Esophagus squamous epithelium (tissue), 5 donors: ENCODE results near the gene GZMA. TPM values are rescaled to one million over a fixed set of nuclear protein-coding genes. Genes with fewer than 3 reads are reported as not detected.

Experiments
- DNase-seq: peaks from one replicate; lab custom pipeline; 2025; lab: John Stamatoyannopoulos, UW
- H3K27ac ChIP-seq, 4 donors: fragments of 200-600 bp; sonication (generic); one replicate each; pipeline ENCODE4 v1.5.1; 2016 to 2019; ENCODE audit warnings: mild to moderate bottlenecking in 1 of 4
- H3K27me3 ChIP-seq, 4 donors: fragments of 200-600 bp; sonication (generic); 1 replicate in 3 of 4; 2 replicates in 1 of 4; pipeline versions ENCODE4 v1.5.1 to v1.6.0; 2017 to 2021; ENCODE audit warnings: antibody characterized with exemption in 1 of 4
- H3K36me3 ChIP-seq, 3 donors: fragments of 200-600 bp; sonication (generic); one replicate each; pipeline ENCODE4 v1.5.1; 2016 to 2019
- H3K4me1 ChIP-seq, 3 donors: fragments of 200-600 bp; sonication (generic); one replicate each; pipeline ENCODE4 v1.5.1; 2017 to 2019
- H3K4me3 ChIP-seq, 4 donors: fragments of 200-600 bp; sonication (generic); 1 replicate in 3 of 4; 2 replicates in 1 of 4; pipeline ENCODE4 v1.5.1; 2016 to 2019; ENCODE audit warnings: mild to moderate bottlenecking in 2 of 4, moderate library complexity in 1 of 4
- H3K9me3 ChIP-seq, 3 donors: fragments of 200-600 bp; sonication (generic); one replicate each; pipeline ENCODE4 v1.5.1; 2016 to 2019
- CTCF ChIP-seq, 6 experiments: fragments of 450-650 bp in 4 of 6; fragments of 200-600 bp in 2 of 6; sonication (generic) in 2 of 6; IDR thresholded peaks; one replicate each; pipeline ENCODE4 v1.5.1; 2016 to 2019; ENCODE audit warnings: antibody characterized with exemption in 6 of 6, mild to moderate bottlenecking in 4 of 6, moderate library complexity in 4 of 6
- POLR2A ChIP-seq, 4 donors: fragments of 450-650 bp; IDR thresholded peaks; one replicate each; pipeline ENCODE4 v1.6.1; 2017; ENCODE audit warnings: antibody characterized with exemption in 4 of 4, mild to moderate bottlenecking in 4 of 4, moderate library complexity in 3 of 4
- WGBS, 2 donors: methylation state at CpG; one replicate each; pipeline ENCODE4 v1.1.5; 2018; 5-methylcytosine and 5-hydroxymethylcytosine counted together
- intact Hi-C: fragments of 100-400 bp; cut with DNase I; formaldehyde crosslinking; loops from one replicate; pipeline ENCODE4 v1.15.0; 2022
- total RNA-seq, 4 donors: library from RNA; depleted of rRNA; stranded (reverse); fragments of >200 nt; gene quantifications; one replicate each; pipeline ENCODE4 v1.1.0, GENCODE V29; 2016
- donor health status: DM: yes; HTN: yes; CAD: no.

Gene GZMA
- total RNA-seq, 4 donors from 2014 or later, result 2.0 to 6.7 (median 3.0) TPM

- no peak for TF ChIP-seq CTCF (IDR thresholded peaks at IDR 0.05)
- no peak for TF ChIP-seq POLR2A (IDR thresholded peaks at IDR 0.05)
- H3K4me3 ChIP-seq, result no peak overlapping the region
- H3K27ac ChIP-seq, result no peak overlapping the region
- no peaks in the 10 kb centered on the region for H3K9me3 ChIP-seq
- intact Hi-C loops, result loop anchor here (10.0 kb wide), 1 partner anchor 631 kb away; the partner anchor contains the start of gene SNX18
- no peaks in the 10 kb centered on the region for H3K36me3 ChIP-seq
- 79 to 80% methylated on average over 8 of the region's 8 CpGs for WGBS, 2 donors
- DNase-seq, result no peak
- peaks cover 0 to 56% (median 2%) of the 10 kb centered on the region in 4 donors for H3K27me3 ChIP-seq
- H3K4me1 ChIP-seq, result peaks cover 0 to 18% (median 0%) of the 10 kb centered on the region in 3 donors
Measured at GRCh38 chr5:55146080-55146479, 43.6 kb downstream of the GZMA start.

- Histone ChIP-seq H3K27me3 (peaks cover 0 to 57% (median 2%) of the 10 kb centered on the region in 4 donors), H3K4me3 (no peak overlapping the region), H3K36me3 (no peaks in the 10 kb centered on the region), H3K9me3 (no peaks in the 10 kb centered on the region), H3K27ac (no peak overlapping the region), H3K4me1 (peaks cover 0 to 19% (median 2%) of the 10 kb centered on the region in 3 donors)
- intact Hi-C loops, result loop anchor here (10.0 kb wide), 1 partner anchor 632 kb away; the partner anchor contains the start of gene SNX18
- TF ChIP-seq CTCF (IDR thresholded peaks at IDR 0.05) (peak; percentile 78 to 92 (median 87)), POLR2A (IDR thresholded peaks at IDR 0.05) (no peak)
- no peak for DNase-seq
- WGBS, 2 donors, result 6 to 12% methylated on average over 6 to 11 of the region's 11 CpGs
Measured at GRCh38 chr5:55146543-55147151, 44.2 kb downstream of the GZMA start.

- Histone ChIP-seq H3K4me3 (no peak overlapping the region), H3K27ac (no peak overlapping the region), H3K4me1 (peaks cover 0 to 36% (median 8%) of the 10 kb centered on the region in 3 donors), H3K9me3 (no peaks in the 10 kb centered on the region), H3K27me3 (peaks cover 0 to 55% (median 2%) of the 10 kb centered on the region in 4 donors), H3K36me3 (no peaks in the 10 kb centered on the region)
- 41 to 54% methylated on average over 2 of the region's 2 CpGs for WGBS, 2 donors
- intact Hi-C loops, result loop anchor here (10.0 kb wide), 1 partner anchor 635 kb away; the partner anchor contains the start of gene SNX18
- DNase-seq, result no peak
- no peak for TF ChIP-seq POLR2A (IDR thresholded peaks at IDR 0.05)
- TF ChIP-seq CTCF (IDR thresholded peaks at IDR 0.05), result no peak
Measured at GRCh38 chr5:55149308-55149795, 46.9 kb downstream of the GZMA start.

GRCh38 chr5:55151923-55152842 is 49.7 kb downstream of the GZMA start:
- peaks cover 0 to 65% (median 0%) of the 10 kb centered on the region in 4 donors for H3K27me3 ChIP-seq
- H3K36me3 ChIP-seq, result no peaks in the 10 kb centered on the region
- H3K27ac ChIP-seq, result peak overlapping the region; percentile 23 to 79 (median 52)
- H3K4me3 ChIP-seq, result no peak overlapping the region
- WGBS, 2 donors, result 33 to 35% methylated on average over 5 of the region's 5 CpGs
- H3K4me1 ChIP-seq, result peaks cover 0 to 31% (median 8%) of the 10 kb centered on the region in 3 donors
- DNase-seq, result no peak
- no peaks in the 10 kb centered on the region for H3K9me3 ChIP-seq
- intact Hi-C loops, result loop anchor here (10.0 kb wide), 1 partner anchor 247 kb away; no protein-coding TSS in a partner anchor
- TF ChIP-seq POLR2A (IDR thresholded peaks at IDR 0.05) (no peak), CTCF (IDR thresholded peaks at IDR 0.05) (no peak)
